CD8-positive, alpha-beta memory T cell (primary cell): ENCODE results near the gene MKRN2. TPM values are rescaled to one million over a fixed set of nuclear protein-coding genes. Genes with fewer than 3 reads are reported as not detected.

Experiments
- polyA plus RNA-seq: library from polyadenylated mRNA; unstranded; fragments of 300-500 nt; fragmentation: Illumina TruSeq; gene quantifications from one replicate; pipeline ENCODE4 v1.2.3, GENCODE V29; 2021
- total RNA-seq, 2 experiments: library from RNA; stranded (reverse); gene quantifications; one replicate each; pipeline ENCODE4 v1.2.3, GENCODE V29; 2021

MKRN2 gene
- total and polyA plus RNA-seq, 3 experiments from 2014 or later: 30.0 to 51.6 (median 33.6) TPM

Other genes with a start within 250 kb of the MKRN2 start
- 10 to 100 TPM; 29.8 to 30.3 TPM for gene TSEN2, start 72.6 kb upstream of the MKRN2 start, total RNA-seq
- gene TSEN2, start 72.6 kb upstream of the MKRN2 start, polyA plus RNA-seq: 13.1 TPM
- not detected for gene MKRN2OS, start 11.6 kb upstream of the MKRN2 start, total RNA-seq
- gene MKRN2OS, start 11.6 kb upstream of the MKRN2 start, polyA plus RNA-seq: not detected
- 10 to 100 TPM; 89.4 to 90.9 TPM for gene RAF1, start 107.0 kb downstream of the MKRN2 start, total RNA-seq
- 73.1 TPM for gene RAF1, start 107.0 kb downstream of the MKRN2 start, polyA plus RNA-seq
- not detected for gene TMEM40, start 202.2 kb downstream of the MKRN2 start, total RNA-seq
- gene TMEM40, start 202.2 kb downstream of the MKRN2 start, polyA plus RNA-seq: not detected
- 1 to 10 TPM; 1.0 to 1.1 TPM for gene CAND2, start 239.6 kb downstream of the MKRN2 start, total RNA-seq
- 2.1 TPM for gene CAND2, start 239.6 kb downstream of the MKRN2 start, polyA plus RNA-seq